Measurements from ENCODE around the gene NT5C2.
"Not testable (repeated sequence)": the region's sequence is repeated elsewhere in the genome, so short reads cannot be mapped to it uniquely, and the experiment has no call there.

Gene NT5C2

GRCh38 chr10:103199488-103199887 is 6.4 kb upstream of the NT5C2 start:
- no peak for DNase-seq

- DNase-seq, result no peak
Measured at GRCh38 chr10:103198648-103199047, 5.6 kb upstream of the NT5C2 start.

GRCh38 chr10:103197903-103198302 is 4.8 kb upstream of the NT5C2 start:
- DNase-seq, result no peak

- DNase-seq, result peak; percentile 54
Measured at GRCh38 chr10:103197174-103197573, 4.1 kb upstream of the NT5C2 start.

GRCh38 chr10:103196516-103196915 is 3.4 kb upstream of the NT5C2 start:
- no peak for DNase-seq

GRCh38 chr10:103193820-103194529 is 903 bp upstream of the NT5C2 start:
- peak; percentile 30 for DNase-seq

- DNase-seq, result peak; percentile 73
Measured at GRCh38 chr10:103192451-103193106, 493 bp downstream of the NT5C2 start.

- peak; percentile 11 for DNase-seq
Measured at GRCh38 chr10:103192089-103192450, 1.0 kb downstream of the NT5C2 start.

GRCh38 chr10:103191198-103191597 is 1.9 kb downstream of the NT5C2 start:
- DNase-seq, result not testable (repeated sequence)

- DNase-seq, result peak; percentile 48
Measured at GRCh38 chr10:103188853-103189252, 4.2 kb downstream of the NT5C2 start.

- DNase-seq, result no peak
Measured at GRCh38 chr10:103186128-103186527, 6.9 kb downstream of the NT5C2 start.

- no peak for DNase-seq
Measured at GRCh38 chr10:103184615-103185014, 8.5 kb downstream of the NT5C2 start.

- DNase-seq, result not testable (repeated sequence)
Measured at GRCh38 chr10:103183991-103184451, 9.1 kb downstream of the NT5C2 start.

GRCh38 chr10:103181244-103181643 is 11.8 kb downstream of the NT5C2 start:
- DNase-seq, result no peak

- no peak for DNase-seq
Measured at GRCh38 chr10:103180491-103180890, 12.6 kb downstream of the NT5C2 start.

- DNase-seq, result no peak
Measured at GRCh38 chr10:103177123-103177522, 15.9 kb downstream of the NT5C2 start.

- DNase-seq, result no peak
Measured at GRCh38 chr10:103175580-103176285, 17.3 kb downstream of the NT5C2 start.

- DNase-seq, result not testable (repeated sequence)
Measured at GRCh38 chr10:103174324-103174723, 18.7 kb downstream of the NT5C2 start.

- no peak for DNase-seq
Measured at GRCh38 chr10:103171278-103171677, 21.8 kb downstream of the NT5C2 start.

- peak; percentile 57 for DNase-seq
Measured at GRCh38 chr10:103168438-103168837, 24.6 kb downstream of the NT5C2 start.

GRCh38 chr10:103167554-103167953 is 25.5 kb downstream of the NT5C2 start:
- DNase-seq, result not testable (repeated sequence)

- DNase-seq, result no peak
Measured at GRCh38 chr10:103166523-103166922, 26.5 kb downstream of the NT5C2 start.

GRCh38 chr10:103163766-103164403 is 29.2 kb downstream of the NT5C2 start:
- DNase-seq, result not testable (repeated sequence)

All from fibroblast of skin of right quadriceps (primary cell).